Gastroesophageal sphincter (tissue), 3 donors: Measurements from ENCODE around the gene NYAP1.

ENCODE experiments used
- POLR2A ChIP-seq, 2 donors: fragments of 450-650 bp; IDR thresholded peaks; one replicate each; pipeline ENCODE4 v1.6.1; 2017; ENCODE audit warnings: antibody characterized with exemption in 2 of 2, mild to moderate bottlenecking in 2 of 2, moderate library complexity in 1 of 2
- POLR2AphosphoS5 ChIP-seq: sonication (generic); formaldehyde crosslinking; IDR thresholded peaks from one replicate; pipeline ENCODE4 v1.6.1; 2017; ENCODE audit warnings: antibody characterized with exemption
- TF ChIP-seq, protein P1 (sequence below), 4 experiments: fragments of 200-600 bp in 2 of 4; fragments of 450-650 bp in 2 of 4; sonication (generic) in 1 of 4; IDR thresholded peaks; one replicate each; pipeline ENCODE4 v1.5.1; 2017 to 2019; ENCODE audit warnings: antibody characterized with exemption in 4 of 4, mild to moderate bottlenecking in 2 of 4, moderate library complexity in 2 of 4

DNA sequence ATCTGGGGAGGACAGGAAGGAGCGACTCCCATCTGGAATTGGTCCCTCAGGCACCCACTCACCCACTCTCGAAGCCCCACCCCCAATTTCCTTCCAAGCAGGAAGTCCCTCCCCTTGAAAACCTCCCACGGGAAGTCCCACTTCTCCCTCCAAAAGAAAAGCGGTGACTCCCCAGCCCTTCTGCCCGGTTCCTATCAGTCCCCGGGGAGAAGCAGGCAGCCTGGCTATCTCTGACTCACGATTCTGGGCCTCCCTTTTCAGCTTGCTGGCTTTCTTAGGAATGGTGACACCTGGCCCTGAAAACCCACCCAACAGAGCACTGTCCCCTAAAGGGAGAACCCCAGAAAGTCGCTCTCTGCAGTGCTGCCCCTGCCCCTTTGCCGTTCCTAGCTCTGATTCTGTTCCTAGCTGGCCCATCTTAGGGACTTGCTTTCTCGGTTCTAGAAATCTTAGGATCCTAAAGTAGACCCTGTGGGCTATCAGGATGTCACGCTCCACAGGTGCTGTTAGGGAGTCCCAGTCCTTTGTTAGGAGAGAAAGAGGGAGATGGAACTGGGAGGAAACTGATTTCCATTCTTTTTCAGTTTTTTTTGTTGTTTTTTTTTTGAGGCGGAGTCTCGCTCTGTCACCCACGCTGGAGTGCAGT lies 10.8 kb upstream of the NYAP1 start:
- TF ChIP-seq, protein P1, sequence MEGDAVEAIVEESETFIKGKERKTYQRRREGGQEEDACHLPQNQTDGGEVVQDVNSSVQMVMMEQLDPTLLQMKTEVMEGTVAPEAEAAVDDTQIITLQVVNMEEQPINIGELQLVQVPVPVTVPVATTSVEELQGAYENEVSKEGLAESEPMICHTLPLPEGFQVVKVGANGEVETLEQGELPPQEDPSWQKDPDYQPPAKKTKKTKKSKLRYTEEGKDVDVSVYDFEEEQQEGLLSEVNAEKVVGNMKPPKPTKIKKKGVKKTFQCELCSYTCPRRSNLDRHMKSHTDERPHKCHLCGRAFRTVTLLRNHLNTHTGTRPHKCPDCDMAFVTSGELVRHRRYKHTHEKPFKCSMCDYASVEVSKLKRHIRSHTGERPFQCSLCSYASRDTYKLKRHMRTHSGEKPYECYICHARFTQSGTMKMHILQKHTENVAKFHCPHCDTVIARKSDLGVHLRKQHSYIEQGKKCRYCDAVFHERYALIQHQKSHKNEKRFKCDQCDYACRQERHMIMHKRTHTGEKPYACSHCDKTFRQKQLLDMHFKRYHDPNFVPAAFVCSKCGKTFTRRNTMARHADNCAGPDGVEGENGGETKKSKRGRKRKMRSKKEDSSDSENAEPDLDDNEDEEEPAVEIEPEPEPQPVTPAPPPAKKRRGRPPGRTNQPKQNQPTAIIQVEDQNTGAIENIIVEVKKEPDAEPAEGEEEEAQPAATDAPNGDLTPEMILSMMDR (IDR thresholded peaks at IDR 0.05) = no peak
- no peak for TF ChIP-seq POLR2AphosphoS5
- TF ChIP-seq POLR2A (IDR thresholded peaks at IDR 0.05) = no peak
